Fibroblast of pulmonary artery (primary cell): ENCODE measurements around the gene MYH11.
"Not testable (repeated sequence)": the region's sequence is repeated elsewhere in the genome, so short reads cannot be mapped to it uniquely, and the experiment has no call there.

Experiments used
- DNase-seq: peaks from one replicate; pipeline ENCODE4 v3.0.0-alpha.2; 2010; ENCODE audit warnings: low read depth
- H3K4me3 ChIP-seq: replicated peaks from 2 replicates; pipeline ENCODE4 v1.5.1; 2011; ENCODE audit warnings: low read depth, mild to moderate bottlenecking, control low read depth, low read length, moderate library complexity
- CTCF ChIP-seq: IDR thresholded peaks from 2 replicates; pipeline ENCODE4 v1.5.1; 2011; ENCODE audit warnings: mild to moderate bottlenecking, control low read depth, low read length, inconsistent platforms; ENCODE audit errors: missing control alignments

Gene MYH11

GRCh38 chr16:15799851-15800495 is 56.9 kb downstream of the MYH11 start:
- no peak for TF ChIP-seq CTCF
- H3K4me3 ChIP-seq, result no peak overlapping the region
- DNase-seq, result no peak

- no peak overlapping the region for H3K4me3 ChIP-seq
- DNase-seq, result no peak
- no peak for TF ChIP-seq CTCF
Observed at GRCh38 chr16:15798671-15799070, 58.2 kb downstream of the MYH11 start.

- no peak for TF ChIP-seq CTCF
- DNase-seq, result no peak
- no peak overlapping the region for H3K4me3 ChIP-seq
Observed at GRCh38 chr16:15796885-15797284, 59.9 kb downstream of the MYH11 start.

GRCh38 chr16:15795615-15796014 is 61.2 kb downstream of the MYH11 start:
- no peak for TF ChIP-seq CTCF
- H3K4me3 ChIP-seq, result no peak overlapping the region
- no peak for DNase-seq

- TF ChIP-seq CTCF, result no peak
- no peak overlapping the region for H3K4me3 ChIP-seq
- DNase-seq, result no peak
Observed at GRCh38 chr16:15792563-15792971, 64.3 kb downstream of the MYH11 start.

GRCh38 chr16:15790458-15790857 is 66.4 kb downstream of the MYH11 start:
- no peak for TF ChIP-seq CTCF
- no peak for DNase-seq
- no peak overlapping the region for H3K4me3 ChIP-seq

GRCh38 chr16:15789816-15790215 is 67.0 kb downstream of the MYH11 start:
- not testable (repeated sequence) for DNase-seq, H3K4me3 ChIP-seq

GRCh38 chr16:15788846-15789239 is 68.0 kb downstream of the MYH11 start:
- TF ChIP-seq CTCF, result no peak
- no peak overlapping the region for H3K4me3 ChIP-seq
- DNase-seq, result no peak
